Activated T-cell treated with anti-CD3 and anti-CD28 coated beads for 48 hours (primary cell): ENCODE measurements around the gene BIN2.
"Not testable (repeated sequence)": the region's sequence is repeated elsewhere in the genome, so short reads cannot be mapped to it uniquely, and the experiment has no call there.

Experiments
- DNase-seq: peaks from one replicate; pipeline ENCODE4 v3.0.0-alpha.2; 2020; ENCODE audit warnings: low read depth

The BIN2 gene

GRCh38 chr12:51311389-51311788 lies 12.6 kb downstream of the BIN2 start:
- no peak for DNase-seq

DNA sequence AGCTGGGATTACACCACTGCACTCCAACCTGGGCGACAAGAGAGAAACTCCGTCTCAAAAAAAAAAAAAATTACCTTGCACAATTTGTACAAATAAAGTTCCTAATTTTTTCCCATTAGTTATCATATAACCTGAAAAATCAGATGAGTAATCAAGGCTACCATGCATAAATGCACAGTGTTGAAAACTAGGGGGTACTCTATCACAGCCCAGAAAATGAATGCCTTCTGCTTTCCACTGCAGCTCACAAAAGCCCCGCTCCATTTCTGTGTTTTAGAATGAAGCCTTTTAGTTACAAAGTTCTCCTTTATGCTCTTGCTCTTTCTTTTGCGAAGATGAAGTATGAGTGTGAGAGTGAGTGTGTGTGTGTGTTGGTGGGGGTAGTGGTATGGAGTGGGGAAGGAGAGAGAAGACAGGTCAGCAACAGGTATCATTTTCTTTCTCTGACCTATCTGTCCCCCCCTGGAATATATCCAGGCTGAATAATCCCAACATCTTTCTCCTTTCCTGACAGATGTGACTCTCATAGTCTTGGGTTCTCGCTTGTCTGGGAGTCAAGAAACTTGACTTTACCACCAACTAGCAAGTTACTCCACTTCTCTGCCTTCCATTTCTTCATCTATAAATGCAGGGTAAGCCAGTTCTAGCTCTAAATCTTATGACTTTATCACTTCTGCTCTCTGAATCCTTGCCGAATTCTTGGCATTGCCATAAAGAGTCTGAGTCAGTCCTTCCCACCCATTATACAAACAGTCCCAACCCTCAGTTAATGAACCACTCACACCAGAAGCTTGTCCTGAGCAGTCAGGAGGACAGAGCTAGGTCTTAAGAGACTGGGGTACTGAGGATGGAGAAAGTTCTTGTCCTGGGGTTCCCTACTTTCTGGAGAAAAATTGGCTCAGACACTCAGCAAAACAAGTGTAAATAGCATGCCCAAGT lies 16.1 kb downstream of the BIN2 start:
- DNase-seq: no peak

GRCh38 chr12:51306507-51306906 lies 17.5 kb downstream of the BIN2 start:
- no peak for DNase-seq

GRCh38 chr12:51300768-51301167 lies 23.2 kb downstream of the BIN2 start:
- not testable (repeated sequence) for DNase-seq

GRCh38 chr12:51295651-51296050 lies 28.3 kb downstream of the BIN2 start:
- no peak for DNase-seq

GRCh38 chr12:51294097-51294496 lies 29.9 kb downstream of the BIN2 start:
- DNase-seq: not testable (repeated sequence)

DNA sequence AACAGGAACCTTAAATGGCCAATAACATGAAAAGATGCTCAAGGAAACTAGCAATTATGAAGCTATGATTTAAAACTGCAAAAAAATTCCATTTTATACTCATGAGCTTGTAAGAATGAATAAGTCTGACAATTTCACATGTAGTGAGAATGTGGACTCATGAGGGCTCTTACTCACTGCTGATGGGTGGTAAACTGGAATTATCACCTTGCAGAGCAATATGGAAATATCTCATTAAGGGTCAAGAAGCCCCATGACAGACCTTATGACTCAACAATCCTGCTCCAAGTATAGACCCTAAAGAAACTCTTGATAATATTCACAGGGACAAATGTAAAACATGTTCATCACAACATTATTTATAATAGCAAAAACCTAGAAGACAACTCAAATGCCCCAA lies 30.3 kb downstream of the BIN2 start:
- no peak for DNase-seq

DNA sequence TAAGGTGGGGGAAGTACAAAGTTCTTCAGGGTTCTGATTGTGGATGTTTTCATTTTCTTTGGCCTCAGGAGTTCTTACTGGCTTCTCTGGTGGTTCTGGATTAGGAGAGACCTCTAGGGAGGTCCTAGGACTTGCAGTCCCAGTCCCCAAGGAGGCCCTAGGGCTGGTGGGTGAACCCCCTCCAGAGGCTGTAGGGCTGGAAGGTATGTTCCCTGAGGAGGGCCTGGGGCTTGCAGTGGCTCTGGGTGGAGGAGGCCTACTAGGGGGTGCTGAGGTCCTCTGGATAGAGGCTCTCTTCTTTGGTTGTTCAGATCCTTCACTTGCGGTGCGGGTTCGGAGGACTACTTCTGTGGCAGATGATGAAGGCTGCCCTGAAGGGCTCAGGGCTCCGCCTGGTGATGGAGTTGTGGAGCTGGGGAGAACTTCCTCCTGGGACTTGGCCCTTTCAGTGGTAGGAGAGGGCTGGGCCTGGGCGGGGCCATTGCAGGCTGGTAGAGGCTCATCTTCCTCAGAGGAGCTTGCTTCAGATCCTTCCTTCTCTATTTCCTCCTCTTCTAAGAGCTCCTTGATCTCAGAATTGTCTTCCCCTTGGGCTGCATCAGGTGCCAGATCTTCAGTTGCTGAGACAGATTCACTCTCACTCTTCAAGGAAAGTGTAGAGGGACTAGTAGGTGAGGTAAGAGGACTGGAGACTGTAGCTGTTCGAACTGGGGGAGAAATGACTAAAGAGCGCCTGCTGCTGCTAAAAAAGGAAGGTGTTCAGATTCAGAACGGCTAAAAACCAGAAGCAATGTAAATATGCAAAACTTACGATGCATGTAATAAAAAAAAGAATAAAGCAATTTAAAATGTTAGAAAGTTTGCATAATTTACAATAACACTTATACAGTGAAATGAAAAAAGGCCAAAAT lies 32.1 kb downstream of the BIN2 start:
- DNase-seq: not testable (repeated sequence)

DNA sequence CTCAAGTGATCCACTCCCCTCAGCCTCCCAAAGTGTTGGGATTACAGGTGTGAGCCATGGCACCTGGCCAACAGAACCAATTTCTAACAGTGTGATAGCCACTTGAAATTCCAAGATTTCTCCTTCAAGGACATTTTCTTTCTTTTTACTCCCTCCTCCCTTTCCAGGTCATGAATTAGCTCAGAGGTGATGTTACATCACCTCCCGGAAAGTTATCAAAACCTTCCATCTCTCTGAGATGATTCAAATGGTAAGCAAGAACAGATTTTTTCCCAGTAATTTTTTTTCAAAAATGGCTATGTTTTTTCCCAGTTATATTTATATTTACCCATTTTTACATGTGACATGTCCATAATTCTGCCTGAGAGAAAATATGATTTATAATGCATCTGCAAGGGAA lies 38.1 kb downstream of the BIN2 start:
- no peak for DNase-seq

- no peak for DNase-seq
Measured at GRCh38 chr12:51281202-51281924, 42.6 kb downstream of the BIN2 start.

DNA sequence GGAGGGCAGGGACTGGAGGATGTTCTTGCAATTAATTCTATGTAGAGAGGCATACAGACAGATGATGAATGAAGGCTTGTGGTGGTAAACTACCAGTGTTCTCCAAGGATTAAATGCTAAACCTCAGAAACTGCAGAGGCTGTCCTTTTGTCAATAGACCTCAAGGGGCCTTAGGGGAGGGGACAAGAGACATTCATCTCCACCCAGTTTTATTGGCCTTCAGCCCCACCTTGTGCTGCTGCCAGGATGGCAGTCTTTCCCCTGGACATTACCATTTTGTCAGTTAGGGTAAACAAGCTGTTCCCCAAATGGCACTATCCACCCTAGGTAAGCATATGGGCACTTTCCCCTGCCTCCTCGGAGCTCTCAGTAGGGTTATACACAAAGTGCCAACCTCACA lies 48.9 kb downstream of the BIN2 start:
- no peak for DNase-seq

- DNase-seq: not testable (repeated sequence)
Measured at GRCh38 chr12:51272810-51273209, 51.2 kb downstream of the BIN2 start.

- DNase-seq: no peak
Measured at GRCh38 chr12:51270951-51271518, 52.9 kb downstream of the BIN2 start.

GRCh38 chr12:51270067-51270950 lies 53.7 kb downstream of the BIN2 start, which contains the start of gene SMAGP:
SMAGP (minus strand) TSS chr12:51270415; CDS start chr12:51269278, 1,137 bp downstream.
- DNase-seq: peak; percentile 20

GRCh38 chr12:51269174-51270066 lies 54.6 kb downstream of the BIN2 start:
- peak; percentile 45 for DNase-seq

DNA sequence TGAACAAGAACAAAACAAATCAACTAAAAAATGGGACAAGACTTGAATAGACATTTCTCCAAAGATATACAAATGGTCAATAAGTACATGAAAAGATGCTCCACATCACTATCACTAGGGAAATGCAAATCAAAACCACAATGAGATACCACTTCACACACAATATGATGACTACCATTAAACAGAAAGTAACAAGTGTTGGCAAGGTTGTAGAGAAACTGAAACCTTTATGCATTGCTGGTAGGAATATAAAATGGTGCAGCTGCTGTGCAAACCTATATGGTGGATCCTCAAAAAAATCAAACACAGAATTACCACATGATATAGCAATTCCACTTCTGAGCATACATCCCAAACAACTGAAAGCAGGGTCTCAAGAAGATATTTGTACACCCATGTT lies 59.0 kb downstream of the BIN2 start:
- DNase-seq: no peak

DNA sequence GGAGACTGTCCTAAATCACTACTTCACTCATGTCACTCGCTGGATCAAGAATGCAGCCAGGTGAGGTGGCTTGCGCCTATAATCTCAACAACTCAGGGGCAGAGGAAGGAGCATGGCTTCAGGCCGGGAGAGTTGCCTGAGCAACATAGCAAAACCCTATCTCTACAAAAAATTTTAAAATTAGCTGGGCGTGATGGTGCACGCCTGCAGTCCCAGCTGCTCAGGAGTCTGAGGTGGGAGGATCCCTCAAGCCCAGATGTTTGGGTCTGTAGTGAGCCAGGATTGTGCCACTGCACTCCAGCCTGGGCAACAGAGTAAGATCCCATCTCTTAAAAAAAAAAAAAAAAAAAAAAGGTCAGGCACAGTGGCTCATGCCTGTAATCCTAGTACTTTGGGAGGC lies 59.7 kb downstream of the BIN2 start:
- no peak for DNase-seq

DNA sequence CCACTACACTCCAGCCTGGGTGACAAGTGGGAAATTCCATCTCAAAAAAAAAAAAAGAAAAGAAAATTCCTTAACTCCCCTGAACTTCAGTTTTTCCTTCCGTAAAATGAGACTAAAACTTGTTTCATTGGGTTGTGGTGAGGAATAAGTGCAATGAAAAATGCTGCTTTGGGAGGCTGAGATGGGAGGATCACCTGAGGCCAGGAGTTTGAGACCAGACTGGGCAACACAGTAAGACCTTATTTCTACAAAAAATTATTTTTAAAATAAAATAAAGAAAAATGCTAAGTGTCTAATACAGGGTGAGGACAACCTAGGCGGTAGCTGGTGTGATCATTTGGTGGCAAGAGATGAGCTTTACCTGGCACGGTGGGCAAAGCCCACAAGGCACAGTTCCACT lies 60.6 kb downstream of the BIN2 start:
- no peak for DNase-seq

DNA sequence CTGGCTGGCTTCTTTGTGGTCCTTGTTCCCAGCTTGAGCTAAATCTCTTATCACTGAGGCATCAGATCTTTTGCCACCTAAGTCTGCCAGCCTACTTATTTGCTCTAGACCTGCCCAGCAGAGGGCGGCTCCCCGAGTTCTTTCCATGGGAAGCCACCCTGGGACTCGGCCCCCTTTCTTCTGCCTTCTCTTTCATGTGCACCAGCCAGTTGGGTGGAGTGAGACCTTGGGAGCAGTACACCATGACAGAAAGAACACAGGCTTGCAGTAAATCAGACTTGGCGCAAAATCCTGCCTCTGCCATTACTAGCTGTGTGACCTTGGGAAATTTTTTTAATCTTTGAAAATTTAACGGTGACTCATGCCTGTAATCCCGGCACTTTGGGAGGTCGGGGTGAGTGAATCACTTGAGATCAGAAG lies 61.2 kb downstream of the BIN2 start:
- DNase-seq: peak; percentile 35

DNA sequence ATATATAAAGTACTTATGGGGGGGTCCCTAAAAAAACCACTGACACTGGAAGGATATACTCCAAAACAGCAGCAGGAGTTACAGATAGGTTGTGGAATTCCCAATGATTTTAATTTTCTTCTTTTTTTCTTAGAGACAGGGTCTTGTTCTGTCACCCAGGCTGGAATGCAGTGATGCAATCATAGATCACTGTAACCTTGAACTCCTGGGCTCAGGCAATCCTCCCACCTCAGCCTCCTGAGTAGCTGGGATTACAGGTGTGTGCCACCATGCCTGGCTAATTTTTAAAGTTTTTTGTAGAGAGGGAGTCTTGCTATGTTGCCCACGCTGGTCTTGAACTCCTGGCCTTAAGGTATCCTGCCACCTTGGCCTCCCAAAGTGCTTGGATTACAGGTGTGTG lies 64.4 kb downstream of the BIN2 start:
- DNase-seq: not testable (repeated sequence)
